Osteocyte (in vitro differentiated cells): Measurements from ENCODE around the gene LXN. TPM values are rescaled to one million over a fixed set of nuclear protein-coding genes. Genes with fewer than 3 reads are reported as not detected.

Experiments
- DNase-seq: peaks from one replicate; pipeline ENCODE4 v3.0.0; 2021; ENCODE audit warnings: mixed read lengths; ENCODE audit not compliant: unreplicated experiment; ENCODE audit errors: extremely low spot score
- H3K27ac Mint-ChIP-seq: one replicate; pipeline ENCODE4 v1.8.0; 2021; ENCODE audit warnings: mild to moderate bottlenecking, mixed read lengths; ENCODE audit not compliant: unreplicated experiment
- H3K27me3 Mint-ChIP-seq: one replicate; pipeline ENCODE4 v1.8.0; 2021; ENCODE audit warnings: mixed read lengths; ENCODE audit not compliant: unreplicated experiment
- H3K36me3 Mint-ChIP-seq: one replicate; pipeline ENCODE4 v1.8.0; 2021; ENCODE audit warnings: mixed read lengths; ENCODE audit not compliant: unreplicated experiment
- H3K4me1 Mint-ChIP-seq: one replicate; pipeline ENCODE4 v1.8.0; 2021; ENCODE audit warnings: mixed read lengths; ENCODE audit not compliant: unreplicated experiment
- H3K4me3 Mint-ChIP-seq: one replicate; pipeline ENCODE4 v1.8.0; 2021; ENCODE audit warnings: mild to moderate bottlenecking, moderate library complexity, mixed read lengths; ENCODE audit not compliant: unreplicated experiment
- H3K9me3 Mint-ChIP-seq: one replicate; pipeline ENCODE4 v1.8.0; 2021; ENCODE audit warnings: mixed read lengths; ENCODE audit not compliant: unreplicated experiment
- long read RNA-seq: library from polyadenylated mRNA; unstranded; transcript quantifications from one replicate; pipeline ENCODE4 v2.0.0, GENCODE V29; 2021
- total RNA-seq: library from RNA; stranded (reverse); gene quantifications from 2 replicates; pipeline ENCODE4 v1.2.1, GENCODE V29; 2021
- TF ChIP-seq, protein P1 (sequence below): fragments of 200-600 bp; sonication (generic); IDR thresholded peaks from 2 replicates; pipeline ENCODE4 v1.5.0; 2021; ENCODE audit warnings: antibody characterized with exemption, mild to moderate bottlenecking, moderate library complexity

The LXN gene
- total RNA-seq = 4.0 and 7.3 TPM in 2 replicates
- long read RNA-seq, transcript LXN-201 (6 exons, 1,116 nt) = major isoform, 11 of 12 reads
- long read RNA-seq, partial matches to known transcripts = 0 of 12 reads
- long read RNA-seq, other reads (novel, unspliced or antisense) = 1 of 12 reads

- H3K27ac Mint-ChIP-seq = peak within 1 kb of the TSS; percentile 93
- no peaks in the 10 kb centered on the region for H3K27me3 Mint-ChIP-seq
- peaks cover 14% of the 10 kb centered on the region for H3K36me3 Mint-ChIP-seq
- TF ChIP-seq, protein P1, sequence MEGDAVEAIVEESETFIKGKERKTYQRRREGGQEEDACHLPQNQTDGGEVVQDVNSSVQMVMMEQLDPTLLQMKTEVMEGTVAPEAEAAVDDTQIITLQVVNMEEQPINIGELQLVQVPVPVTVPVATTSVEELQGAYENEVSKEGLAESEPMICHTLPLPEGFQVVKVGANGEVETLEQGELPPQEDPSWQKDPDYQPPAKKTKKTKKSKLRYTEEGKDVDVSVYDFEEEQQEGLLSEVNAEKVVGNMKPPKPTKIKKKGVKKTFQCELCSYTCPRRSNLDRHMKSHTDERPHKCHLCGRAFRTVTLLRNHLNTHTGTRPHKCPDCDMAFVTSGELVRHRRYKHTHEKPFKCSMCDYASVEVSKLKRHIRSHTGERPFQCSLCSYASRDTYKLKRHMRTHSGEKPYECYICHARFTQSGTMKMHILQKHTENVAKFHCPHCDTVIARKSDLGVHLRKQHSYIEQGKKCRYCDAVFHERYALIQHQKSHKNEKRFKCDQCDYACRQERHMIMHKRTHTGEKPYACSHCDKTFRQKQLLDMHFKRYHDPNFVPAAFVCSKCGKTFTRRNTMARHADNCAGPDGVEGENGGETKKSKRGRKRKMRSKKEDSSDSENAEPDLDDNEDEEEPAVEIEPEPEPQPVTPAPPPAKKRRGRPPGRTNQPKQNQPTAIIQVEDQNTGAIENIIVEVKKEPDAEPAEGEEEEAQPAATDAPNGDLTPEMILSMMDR = peak; percentile 80
- no peaks in the 10 kb centered on the region for H3K9me3 Mint-ChIP-seq
- peak within 1 kb of the TSS; percentile 88 for H3K4me3 Mint-ChIP-seq
- DNase-seq = peak; percentile 89
- H3K4me1 Mint-ChIP-seq = peaks cover 20% of the 10 kb centered on the region
Observed at GRCh38 chr3:158672215-158673176, at the start of gene LXN. LXN (minus strand) TSS chr3:158672648; CDS start chr3:158672478, 170 bp downstream.

DNA sequence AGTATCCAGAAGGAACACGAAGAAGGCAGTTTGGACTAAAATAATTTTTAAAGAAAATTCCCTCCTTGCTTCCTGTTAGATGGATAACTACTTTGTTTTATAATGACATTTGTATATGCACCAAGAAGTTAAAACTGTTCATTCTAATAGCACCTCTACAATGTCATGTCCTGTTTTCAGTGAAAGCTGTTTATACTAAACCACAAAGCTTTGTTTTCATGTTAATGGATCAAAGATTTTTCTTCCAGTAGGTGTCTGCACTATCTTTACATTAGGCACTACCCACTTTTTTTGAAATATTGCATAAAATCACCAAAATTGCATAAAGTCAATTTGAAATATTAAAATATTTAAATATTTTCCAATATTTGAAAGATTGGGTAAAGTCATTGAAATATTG is 49.7 kb upstream of the LXN start:
- no peak for DNase-seq
- H3K27ac Mint-ChIP-seq = no peak overlapping the region
- peaks cover 64% of the 10 kb centered on the region for H3K4me1 Mint-ChIP-seq
- no peaks in the 10 kb centered on the region for H3K27me3 Mint-ChIP-seq
- peaks cover 5% of the 10 kb centered on the region for H3K36me3 Mint-ChIP-seq
- TF ChIP-seq, protein P1 = no peak
- no peaks in the 10 kb centered on the region for H3K9me3 Mint-ChIP-seq
- H3K4me3 Mint-ChIP-seq = no peak overlapping the region

DNA sequence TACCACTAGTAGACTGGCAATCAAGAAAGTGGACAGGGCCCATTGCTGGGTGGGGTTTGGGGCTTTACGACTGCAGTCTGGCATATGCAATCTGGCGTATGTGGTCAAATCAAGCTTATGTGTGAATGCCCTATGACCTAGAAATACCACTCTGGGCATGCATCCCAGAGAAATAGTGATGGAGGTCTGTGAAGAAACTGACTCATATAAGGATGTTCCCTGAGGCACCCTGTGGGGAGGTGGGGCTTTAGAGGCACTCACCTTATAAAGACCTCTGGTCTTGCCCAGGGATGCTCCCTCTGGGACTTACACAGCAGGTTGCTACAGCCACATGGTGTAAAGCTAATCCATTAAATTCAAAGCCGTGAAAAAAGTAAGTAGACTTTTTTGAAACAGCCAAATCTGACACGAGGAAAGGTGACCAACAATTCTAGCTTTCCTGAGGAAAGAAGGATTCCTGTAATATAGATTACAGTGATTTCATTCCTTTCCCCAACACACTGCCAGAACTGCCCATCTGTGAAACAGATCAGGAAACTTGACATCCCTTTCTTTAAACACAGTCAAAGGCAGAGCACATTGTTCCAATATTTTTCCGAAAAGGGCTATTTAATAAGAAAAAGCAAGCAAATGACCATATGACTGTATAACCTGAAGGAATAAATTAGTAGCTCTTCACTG is 46.2 kb upstream of the LXN start:
- no peaks in the 10 kb centered on the region for H3K27me3 Mint-ChIP-seq
- H3K9me3 Mint-ChIP-seq = no peaks in the 10 kb centered on the region
- TF ChIP-seq, protein P1 = no peak
- no peak for DNase-seq
- H3K27ac Mint-ChIP-seq = peak overlapping the region; percentile 88
- H3K4me1 Mint-ChIP-seq = peaks cover 52% of the 10 kb centered on the region
- no peak overlapping the region for H3K4me3 Mint-ChIP-seq
- H3K36me3 Mint-ChIP-seq = peaks cover 5% of the 10 kb centered on the region

- TF ChIP-seq, protein P1 = no peak
- Mint-ChIP-seq H3K4me3 (no peak overlapping the region), H3K9me3 (no peaks in the 10 kb centered on the region), H3K27me3 (no peaks in the 10 kb centered on the region), H3K36me3 (peaks cover 2% of the 10 kb centered on the region), H3K27ac (peak overlapping the region; percentile 75), H3K4me1 (peaks cover 54% of the 10 kb centered on the region)
- DNase-seq = no peak
Observed at GRCh38 chr3:158717576-158717975, 45.1 kb upstream of the LXN start.

DNA sequence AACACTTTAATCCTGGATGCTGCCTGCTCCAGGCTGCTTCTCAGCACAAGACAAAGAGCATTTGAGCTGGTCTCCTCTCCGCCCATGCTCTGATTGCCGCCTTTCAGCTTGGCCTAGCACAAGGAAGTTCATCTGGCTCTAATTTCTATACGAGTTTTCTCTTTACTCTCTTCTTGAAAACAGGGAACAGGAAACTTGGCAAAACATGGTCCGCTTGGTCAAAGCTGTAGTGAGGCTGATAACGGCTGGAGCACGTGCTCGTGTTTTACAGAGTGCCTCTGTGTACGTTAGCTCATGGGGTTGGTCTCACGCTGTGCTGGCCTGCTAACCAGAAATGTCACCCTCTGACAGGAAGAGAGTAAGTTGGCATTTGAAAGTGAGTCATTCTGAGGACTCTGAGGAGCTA is 40.6 kb upstream of the LXN start:
- H3K9me3 Mint-ChIP-seq = peaks cover 3% of the 10 kb centered on the region
- DNase-seq = no peak
- peak overlapping the region; percentile 86 for H3K27ac Mint-ChIP-seq
- TF ChIP-seq, protein P1 = no peak
- no peaks in the 10 kb centered on the region for H3K27me3 Mint-ChIP-seq
- peaks cover 76% of the 10 kb centered on the region for H3K4me1 Mint-ChIP-seq
- no peak overlapping the region for H3K4me3 Mint-ChIP-seq
- peaks cover 14% of the 10 kb centered on the region for H3K36me3 Mint-ChIP-seq
